Dendritic cell treated with granulocyte-macrophage colony-stimulating factor and Interleukin-4, amounts not matched to agents 40 ng/mL and 50 ng/mL, for 4 days (primary cell): ENCODE results near the gene CTCF.

Experiments used
- H3K27ac Mint-ChIP-seq: one replicate; pipeline ENCODE4 v1.8.0; 2022; ENCODE audit warnings: mild to moderate bottlenecking, mixed read lengths
- H3K27me3 Mint-ChIP-seq: one replicate; pipeline ENCODE4 v1.8.0; 2022; ENCODE audit warnings: mild to moderate bottlenecking, mixed read lengths
- H3K36me3 Mint-ChIP-seq: one replicate; pipeline ENCODE4 v1.8.0; 2022; ENCODE audit warnings: low read depth, mixed read lengths
- H3K4me1 Mint-ChIP-seq: one replicate; pipeline ENCODE4 v1.8.0; 2022; ENCODE audit warnings: low read depth, mixed read lengths
- H3K4me3 Mint-ChIP-seq: one replicate; pipeline ENCODE4 v1.8.0; 2022; ENCODE audit warnings: mild to moderate bottlenecking, moderate library complexity, mixed read lengths
- H3K9me3 Mint-ChIP-seq: one replicate; pipeline ENCODE4 v1.8.0; 2022; ENCODE audit warnings: mixed read lengths
- intact Hi-C: fragments of 100-400 bp; cut with micrococcal nuclease; formaldehyde crosslinking; loops from one replicate; pipeline ENCODE4 v1.15.0; 2022

Gene CTCF

GRCh38 chr16:67565470-67566100 is 3.3 kb downstream of the CTCF start:
- H3K27me3 Mint-ChIP-seq: no peaks in the 10 kb centered on the region
- peaks cover 11% of the 10 kb centered on the region for H3K36me3 Mint-ChIP-seq
- no peak overlapping the region for H3K27ac Mint-ChIP-seq
- H3K4me3 Mint-ChIP-seq: no peak overlapping the region
- H3K4me1 Mint-ChIP-seq: peaks cover 33% of the 10 kb centered on the region
- no peaks in the 10 kb centered on the region for H3K9me3 Mint-ChIP-seq
- intact Hi-C loops: no loop called here

- Mint-ChIP-seq H3K27me3 (no peaks in the 10 kb centered on the region), H3K4me1 (peaks cover 16% of the 10 kb centered on the region), H3K36me3 (peaks cover 56% of the 10 kb centered on the region), H3K9me3 (no peaks in the 10 kb centered on the region), H3K4me3 (no peak overlapping the region), H3K27ac (no peak overlapping the region)
- intact Hi-C loops: no loop called here
These were observed 9.1 kb downstream of the CTCF start for GRCh38 chr16:67571464-67571863.

GRCh38 chr16:67571981-67572431 is 9.7 kb downstream of the CTCF start:
- Mint-ChIP-seq H3K36me3 (peaks cover 62% of the 10 kb centered on the region), H3K27ac (no peak overlapping the region), H3K4me1 (peaks cover 10% of the 10 kb centered on the region), H3K4me3 (no peak overlapping the region), H3K27me3 (no peaks in the 10 kb centered on the region), H3K9me3 (no peaks in the 10 kb centered on the region)
- intact Hi-C loops: no loop called here

- peak overlapping the region; percentile 38 for H3K27ac Mint-ChIP-seq
These were observed 17.4 kb downstream of the CTCF start for GRCh38 chr16:67579686-67580085.

GRCh38 chr16:67580202-67580601 is 17.9 kb downstream of the CTCF start:
- intact Hi-C loops: no loop called here
- Mint-ChIP-seq H3K27me3 (no peaks in the 10 kb centered on the region), H3K4me3 (no peak overlapping the region), H3K9me3 (no peaks in the 10 kb centered on the region), H3K36me3 (peaks cover 37% of the 10 kb centered on the region), H3K4me1 (peaks cover 6% of the 10 kb centered on the region), H3K27ac (peak overlapping the region; percentile 38)

More at GRCh38 chr16:67579686-67580085, 17.4 kb downstream of the CTCF start:
- Mint-ChIP-seq H3K36me3 (peaks cover 42% of the 10 kb centered on the region), H3K4me1 (peaks cover 6% of the 10 kb centered on the region), H3K9me3 (no peaks in the 10 kb centered on the region), H3K27me3 (no peaks in the 10 kb centered on the region), H3K4me3 (no peak overlapping the region)
- intact Hi-C loops: no loop called here

- H3K4me1 Mint-ChIP-seq: no peaks in the 10 kb centered on the region
- intact Hi-C loops: no loop called here
- no peaks in the 10 kb centered on the region for H3K27me3 Mint-ChIP-seq
- H3K4me3 Mint-ChIP-seq: no peak overlapping the region
- peaks cover 21% of the 10 kb centered on the region for H3K36me3 Mint-ChIP-seq
- H3K9me3 Mint-ChIP-seq: no peaks in the 10 kb centered on the region
- no peak overlapping the region for H3K27ac Mint-ChIP-seq
These were observed 31.0 kb downstream of the CTCF start for GRCh38 chr16:67593288-67593687.

GRCh38 chr16:67593701-67594100 is 31.4 kb downstream of the CTCF start:
- intact Hi-C loops: no loop called here
- no peak overlapping the region for H3K27ac Mint-ChIP-seq
- no peak overlapping the region for H3K4me3 Mint-ChIP-seq
- no peaks in the 10 kb centered on the region for H3K4me1 Mint-ChIP-seq
- no peaks in the 10 kb centered on the region for H3K9me3 Mint-ChIP-seq
- no peaks in the 10 kb centered on the region for H3K27me3 Mint-ChIP-seq
- H3K36me3 Mint-ChIP-seq: peaks cover 23% of the 10 kb centered on the region

- Mint-ChIP-seq H3K27ac (no peak overlapping the region), H3K4me1 (no peaks in the 10 kb centered on the region), H3K9me3 (no peaks in the 10 kb centered on the region), H3K36me3 (peaks cover 28% of the 10 kb centered on the region), H3K27me3 (no peaks in the 10 kb centered on the region), H3K4me3 (no peak overlapping the region)
- intact Hi-C loops: no loop called here
These were observed 32.1 kb downstream of the CTCF start for GRCh38 chr16:67594256-67594915.

GRCh38 chr16:67594956-67595355 is 32.6 kb downstream of the CTCF start:
- H3K36me3 Mint-ChIP-seq: peaks cover 28% of the 10 kb centered on the region
- intact Hi-C loops: no loop called here
- peaks cover 4% of the 10 kb centered on the region for H3K4me1 Mint-ChIP-seq
- no peaks in the 10 kb centered on the region for H3K9me3 Mint-ChIP-seq
- no peak overlapping the region for H3K27ac Mint-ChIP-seq
- H3K27me3 Mint-ChIP-seq: no peaks in the 10 kb centered on the region
- no peak overlapping the region for H3K4me3 Mint-ChIP-seq

GRCh38 chr16:67598527-67598926 is 36.2 kb downstream of the CTCF start:
- peaks cover 24% of the 10 kb centered on the region for H3K4me1 Mint-ChIP-seq
- no peaks in the 10 kb centered on the region for H3K27me3 Mint-ChIP-seq
- H3K27ac Mint-ChIP-seq: no peak overlapping the region
- intact Hi-C loops: no loop called here
- H3K9me3 Mint-ChIP-seq: no peaks in the 10 kb centered on the region
- H3K36me3 Mint-ChIP-seq: peaks cover 33% of the 10 kb centered on the region
- H3K4me3 Mint-ChIP-seq: no peak overlapping the region

GRCh38 chr16:67605641-67606040 is 43.3 kb downstream of the CTCF start:
- intact Hi-C loops: no loop called here
- Mint-ChIP-seq H3K9me3 (no peaks in the 10 kb centered on the region), H3K4me1 (peaks cover 33% of the 10 kb centered on the region), H3K27me3 (no peaks in the 10 kb centered on the region), H3K4me3 (no peak overlapping the region), H3K36me3 (peaks cover 12% of the 10 kb centered on the region), H3K27ac (peak overlapping the region; percentile 29)

GRCh38 chr16:67606632-67607031 is 44.3 kb downstream of the CTCF start:
- H3K36me3 Mint-ChIP-seq: peaks cover 16% of the 10 kb centered on the region
- intact Hi-C loops: no loop called here
- no peaks in the 10 kb centered on the region for H3K27me3 Mint-ChIP-seq
- H3K9me3 Mint-ChIP-seq: no peaks in the 10 kb centered on the region
- H3K4me1 Mint-ChIP-seq: peaks cover 23% of the 10 kb centered on the region
- no peak overlapping the region for H3K4me3 Mint-ChIP-seq
- no peak overlapping the region for H3K27ac Mint-ChIP-seq

GRCh38 chr16:67608364-67608763 is 46.0 kb downstream of the CTCF start:
- no peaks in the 10 kb centered on the region for H3K9me3 Mint-ChIP-seq
- intact Hi-C loops: no loop called here
- H3K4me1 Mint-ChIP-seq: peaks cover 19% of the 10 kb centered on the region
- no peak overlapping the region for H3K4me3 Mint-ChIP-seq
- H3K27me3 Mint-ChIP-seq: no peaks in the 10 kb centered on the region
- H3K36me3 Mint-ChIP-seq: peaks cover 33% of the 10 kb centered on the region
- H3K27ac Mint-ChIP-seq: peak overlapping the region; percentile 52

- intact Hi-C loops: no loop called here
- Mint-ChIP-seq H3K4me3 (no peak overlapping the region), H3K9me3 (no peaks in the 10 kb centered on the region), H3K36me3 (peaks cover 88% of the 10 kb centered on the region), H3K4me1 (no peaks in the 10 kb centered on the region), H3K27me3 (no peaks in the 10 kb centered on the region), H3K27ac (no peak overlapping the region)
These were observed 51.5 kb downstream of the CTCF start for GRCh38 chr16:67613808-67614207.

- intact Hi-C loops: no loop called here
- H3K4me3 Mint-ChIP-seq: no peak overlapping the region
- no peaks in the 10 kb centered on the region for H3K4me1 Mint-ChIP-seq
- H3K27ac Mint-ChIP-seq: no peak overlapping the region
- no peaks in the 10 kb centered on the region for H3K9me3 Mint-ChIP-seq
- no peaks in the 10 kb centered on the region for H3K27me3 Mint-ChIP-seq
- peaks cover 99% of the 10 kb centered on the region for H3K36me3 Mint-ChIP-seq
These were observed 65.9 kb downstream of the CTCF start for GRCh38 chr16:67628216-67628615.
